Heart left ventricle (tissue), 13 donors: Measurements from ENCODE around the gene ANXA11.

Experiments used
- POLR2A ChIP-seq, 2 donors: fragments of 450-650 bp; IDR thresholded peaks; one replicate each; pipeline ENCODE4 v1.6.1; 2017; ENCODE audit warnings: antibody characterized with exemption in 2 of 2, mild to moderate bottlenecking in 2 of 2, moderate library complexity in 2 of 2
- TF ChIP-seq, protein P1 (sequence below), 12 donors: fragments of 200-600 bp; sonication (generic) in 4 of 12; IDR thresholded peaks; one replicate each; pipeline versions ENCODE4 v1.5.0 to v1.8.0; 2018 to 2022; ENCODE audit warnings: antibody characterized with exemption in 12 of 12, mild to moderate bottlenecking in 5 of 12
- donor health status: ischemic (EF 13 %, LVEDD 7.1; RV severe dilation, severe dysfunction).
- donor health status: DM: no; HTN: yes; CAD: no.
- donor health status: DM: no; HTN: no; CAD: no.
- donor health status: ischemic (EF 25% LVEDD 6.9; RV normal size, moderate dysfunction).
- donor health status: ischemic (EF 25% LVEDD 5.7; RV mildly dilated, moderate dysfunction).
- donor health status: ischemic (EF 35%, LVEDD 5.7; RV mildly dilated, moderate dysfunction).
- donor health status: nonischemic (EF 11% LVEDD 7.7; RV severe dilation, severe dysfunction).
- donor health status: DM: yes; HTN: yes; CAD: no.
- donor health status: PGD.
- donor health status: ischemic (EF 29% LVEDD 5.4; RV normal size, mild dysfunction).
- donor health status: nonischemic (EF 23%, LVEDD 6.1; RV moderate dilation, normal function).

DNA sequence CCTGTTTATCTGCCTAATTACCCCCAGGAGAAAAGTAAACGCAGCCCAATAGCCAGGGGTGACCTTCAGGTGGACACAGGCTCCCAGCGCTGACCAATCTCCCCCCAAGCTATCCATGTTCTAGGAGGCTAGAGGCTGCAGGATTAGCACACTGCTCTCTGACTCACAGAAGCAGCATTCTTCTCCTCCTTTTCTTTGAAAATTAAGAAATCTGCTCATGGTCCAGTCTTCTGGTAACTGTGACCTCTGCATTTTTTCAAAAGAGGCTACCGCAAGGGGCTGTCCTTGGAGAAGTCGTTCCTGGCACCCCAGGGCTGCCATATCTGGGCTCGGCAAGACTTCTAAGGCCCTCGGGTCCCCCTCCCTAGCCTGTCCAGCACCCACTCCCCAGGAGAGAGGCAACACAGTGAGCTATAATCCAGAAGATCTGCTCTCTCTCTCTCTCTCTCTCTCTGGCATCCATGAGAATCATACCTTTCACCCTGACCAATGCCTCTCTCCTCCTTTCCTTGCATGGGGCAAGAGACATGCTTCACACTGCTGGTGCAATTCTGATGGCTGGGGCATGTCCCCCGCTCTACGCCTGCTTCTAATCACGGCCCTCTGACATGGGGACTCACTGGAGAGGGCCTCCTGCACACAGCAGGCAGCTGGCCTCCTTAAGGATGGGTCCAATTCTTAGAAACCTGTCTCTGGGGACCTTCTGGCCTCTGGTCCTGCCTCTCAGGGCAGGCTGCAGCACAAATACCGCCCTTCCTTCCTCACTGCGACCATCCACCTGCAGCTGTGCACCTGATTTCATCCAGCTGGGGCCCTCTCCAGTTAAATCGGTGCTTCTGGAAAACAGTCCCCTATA, 27.3 kb downstream of the ANXA11 start:
- TF ChIP-seq, protein P1, sequence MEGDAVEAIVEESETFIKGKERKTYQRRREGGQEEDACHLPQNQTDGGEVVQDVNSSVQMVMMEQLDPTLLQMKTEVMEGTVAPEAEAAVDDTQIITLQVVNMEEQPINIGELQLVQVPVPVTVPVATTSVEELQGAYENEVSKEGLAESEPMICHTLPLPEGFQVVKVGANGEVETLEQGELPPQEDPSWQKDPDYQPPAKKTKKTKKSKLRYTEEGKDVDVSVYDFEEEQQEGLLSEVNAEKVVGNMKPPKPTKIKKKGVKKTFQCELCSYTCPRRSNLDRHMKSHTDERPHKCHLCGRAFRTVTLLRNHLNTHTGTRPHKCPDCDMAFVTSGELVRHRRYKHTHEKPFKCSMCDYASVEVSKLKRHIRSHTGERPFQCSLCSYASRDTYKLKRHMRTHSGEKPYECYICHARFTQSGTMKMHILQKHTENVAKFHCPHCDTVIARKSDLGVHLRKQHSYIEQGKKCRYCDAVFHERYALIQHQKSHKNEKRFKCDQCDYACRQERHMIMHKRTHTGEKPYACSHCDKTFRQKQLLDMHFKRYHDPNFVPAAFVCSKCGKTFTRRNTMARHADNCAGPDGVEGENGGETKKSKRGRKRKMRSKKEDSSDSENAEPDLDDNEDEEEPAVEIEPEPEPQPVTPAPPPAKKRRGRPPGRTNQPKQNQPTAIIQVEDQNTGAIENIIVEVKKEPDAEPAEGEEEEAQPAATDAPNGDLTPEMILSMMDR (IDR thresholded peaks at IDR 0.05): no peak
- TF ChIP-seq POLR2A (IDR thresholded peaks at IDR 0.05): no peak
